ENCODE measurements around the gene IDH3B.

GRCh38 chr20:2692886-2693285 lies 28.9 kb upstream of the IDH3B start:
- TF ChIP-seq CTCF (IDR thresholded peaks at IDR 0.05; ENCODE audit: low read depth, low read length) (no peak), EZH2phosphoT487 (IDR thresholded peaks at IDR 0.05; ENCODE audit: low read depth) (no peak)
